ENCODE measurements around the gene COL6A3. TPM values are rescaled to one million over a fixed set of nuclear protein-coding genes. Genes with fewer than 3 reads are reported as not detected.

COL6A3 gene
- polyA plus RNA-seq, 1 donor (not counting 4 experiments of a cell fraction or from before 2014, with no cell fraction given): not detected

GRCh38 chr2:237459741-237460174, 45.8 kb upstream of the COL6A3 start:
- H3K27me3 ChIP-seq (ENCODE audit: control insufficient read depth, extremely low read depth, insufficient read depth, low read length): no peaks in the 10 kb centered on the region
- peak; percentile 90 for FAIRE-seq
- DNase-seq (ENCODE audit: low read depth, low spot score): no peak
- H3K36me3 ChIP-seq (ENCODE audit: control insufficient read depth in 2 of 2, extremely low read depth in 1 of 2, insufficient read depth in 2 of 2, low read length in 2 of 2): no peaks in the 10 kb centered on the region
- H3K4me2 ChIP-seq (ENCODE audit: control insufficient read depth, extremely low read depth, insufficient read depth, low read depth, low read length): peak overlapping the region; percentile 17
- dilution Hi-C loops (cut with MboI; ENCODE audit: extremely low pct_ligation_motif_present, low sequenced_read_pairs): no loop called here
- no peaks in the 10 kb centered on the region for H3K9me3 ChIP-seq (ENCODE audit: control insufficient read depth, low read depth, low read length)
- H3K79me2 ChIP-seq (ENCODE audit: control insufficient read depth, insufficient read depth, low read length): no peaks in the 10 kb centered on the region
- TF ChIP-seq CTCF (optimal IDR thresholded peaks at IDR 0.05 in 1 of 3, IDR thresholded peaks at IDR 0.05 in 1 of 3, conservative IDR thresholded peaks at IDR 0.05 in 1 of 3; ENCODE audit: extremely low read depth in 1 of 3, insufficient read depth in 2 of 3, low read length in 3 of 3) (no peak), EZH2 (IDR thresholded peaks at IDR 0.05; ENCODE audit: low read length) (no peak)
- peaks cover 15% of the 10 kb centered on the region for H3K4me1 ChIP-seq (ENCODE audit: control insufficient read depth, extremely low read depth, insufficient read depth, low read length)
- no peak overlapping the region for H2AFZ ChIP-seq (ENCODE audit: control insufficient read depth, low read length)
- H3K9me1 ChIP-seq (ENCODE audit: control insufficient read depth, extremely low read depth, insufficient read depth, low read length): no peaks in the 10 kb centered on the region
- no peak overlapping the region for H3K27ac ChIP-seq (ENCODE audit: control insufficient read depth, insufficient read depth, low read length)
- H4K20me1 ChIP-seq (ENCODE audit: control insufficient read depth, extremely low read depth, insufficient read depth, low read length): no peaks in the 10 kb centered on the region
- no peak overlapping the region for H3K9ac ChIP-seq (ENCODE audit: control insufficient read depth, extremely low read depth, insufficient read depth, low read length)
- no peak overlapping the region for H3K4me3 ChIP-seq (ENCODE audit: control insufficient read depth in 2 of 3, extremely low read depth in 1 of 3, insufficient read depth in 2 of 3, low read depth in 1 of 3, low read length in 3 of 3)

GRCh38 chr2:237459226-237459625, 45.3 kb upstream of the COL6A3 start:
- no peak overlapping the region for H3K4me2 ChIP-seq (ENCODE audit: control insufficient read depth, extremely low read depth, insufficient read depth, low read depth, low read length)
- peaks cover 15% of the 10 kb centered on the region for H3K4me1 ChIP-seq (ENCODE audit: control insufficient read depth, extremely low read depth, insufficient read depth, low read length)
- dilution Hi-C loops (cut with MboI; ENCODE audit: extremely low pct_ligation_motif_present, low sequenced_read_pairs): no loop called here

More at GRCh38 chr2:237459226-237459625, 45.3 kb upstream of the COL6A3 start:
- H3K27ac ChIP-seq (ENCODE audit: control insufficient read depth, insufficient read depth, low read length): no peak overlapping the region
- DNase-seq (ENCODE audit: low read depth, low spot score) (no peak), FAIRE-seq (peak; percentile 49)
- H3K79me2 ChIP-seq (ENCODE audit: control insufficient read depth, insufficient read depth, low read length): no peaks in the 10 kb centered on the region
- H3K27me3 ChIP-seq (ENCODE audit: control insufficient read depth, extremely low read depth, insufficient read depth, low read length): no peaks in the 10 kb centered on the region
- no peaks in the 10 kb centered on the region for H3K9me3 ChIP-seq (ENCODE audit: control insufficient read depth, low read depth, low read length)
- no peak overlapping the region for H2AFZ ChIP-seq (ENCODE audit: control insufficient read depth, low read length)
- no peak overlapping the region for H3K4me3 ChIP-seq (ENCODE audit: control insufficient read depth in 2 of 3, extremely low read depth in 1 of 3, insufficient read depth in 2 of 3, low read depth in 1 of 3, low read length in 3 of 3)
- H3K9ac ChIP-seq (ENCODE audit: control insufficient read depth, extremely low read depth, insufficient read depth, low read length): no peak overlapping the region
- no peaks in the 10 kb centered on the region for H3K36me3 ChIP-seq (ENCODE audit: control insufficient read depth in 2 of 2, extremely low read depth in 1 of 2, insufficient read depth in 2 of 2, low read length in 2 of 2)
- TF ChIP-seq EZH2 (IDR thresholded peaks at IDR 0.05; ENCODE audit: low read length): no peak
- TF ChIP-seq CTCF (optimal IDR thresholded peaks at IDR 0.05 in 1 of 3, IDR thresholded peaks at IDR 0.05 in 1 of 3, conservative IDR thresholded peaks at IDR 0.05 in 1 of 3; ENCODE audit: extremely low read depth in 1 of 3, insufficient read depth in 2 of 3, low read length in 3 of 3): no peak
- no peaks in the 10 kb centered on the region for H4K20me1 ChIP-seq (ENCODE audit: control insufficient read depth, extremely low read depth, insufficient read depth, low read length)
- no peaks in the 10 kb centered on the region for H3K9me1 ChIP-seq (ENCODE audit: control insufficient read depth, extremely low read depth, insufficient read depth, low read length)
